ENCODE data around the gene SALL1. TPM values are rescaled to one million over a fixed set of nuclear protein-coding genes. Genes with fewer than 3 reads are reported as not detected.

The SALL1 gene
- total RNA-seq, 1 experiment from 2014 or later = 101 TPM

GRCh38 chr16:51148678-51149228, 2.3 kb downstream of the SALL1 start:
- Histone ChIP-seq H3K23ac (ENCODE audit: insufficient read length, low read depth, low read length) (no peak overlapping the region), H3K56ac (ENCODE audit: insufficient read length, low read depth, low read length) (no peak overlapping the region), H2BK20ac (ENCODE audit: low read depth, low read length, poor library complexity, severe bottlenecking) (no peak overlapping the region), H2AK5ac (ENCODE audit: insufficient read length, low read length) (no peak overlapping the region), H3K9ac (ENCODE audit: extremely low read depth, insufficient read length, low read length) (no peak overlapping the region), H3K79me1 (ENCODE audit: insufficient read depth, low read depth, low read length, poor library complexity, severe bottlenecking) (no peaks in the 10 kb centered on the region), H4K8ac (replicated peaks; ENCODE audit: insufficient read length, low read depth, low read length) (no peak overlapping the region), H4K91ac (ENCODE audit: insufficient read length, low read depth, low read length) (no peak overlapping the region), H2BK15ac (ENCODE audit: low read depth, low read length) (no peak overlapping the region), H3K4me2 (ENCODE audit: insufficient read depth, insufficient read length, low read length) (peak overlapping the region; percentile 93), H3K4me1 (ENCODE audit: insufficient read depth, low read length) (peaks cover 8% of the 10 kb centered on the region), H4K20me1 (ENCODE audit: control insufficient read depth, insufficient read depth, insufficient read length) (no peaks in the 10 kb centered on the region), H2BK120ac (ENCODE audit: low read depth, low read length, poor library complexity, severe bottlenecking) (no peak overlapping the region), H3K27me3 (ENCODE audit: insufficient read depth, low read length) (peaks cover 6% of the 10 kb centered on the region; the same call in 1 of the 2 replicates), H4K5ac (ENCODE audit: insufficient read length, low read depth, low read length) (no peak overlapping the region), H3K14ac (ENCODE audit: insufficient read depth, low read length) (no peak overlapping the region), H3K18ac (ENCODE audit: insufficient read length, low read depth, low read length) (no peak overlapping the region), H2AFZ (ENCODE audit: low read length) (no peak overlapping the region), H3K79me2 (ENCODE audit: insufficient read depth, low read length) (peaks cover 27% of the 10 kb centered on the region; the same call in 1 of the 2 replicates), H2BK5ac (ENCODE audit: insufficient read length, low read length) (no peak overlapping the region), H3K27ac (ENCODE audit: insufficient read length, low read depth, low read length) (no peak overlapping the region), H3K4ac (ENCODE audit: low read depth, low read length) (no peak overlapping the region), H3K9me3 (ENCODE audit: control insufficient read depth, low read depth, low read length) (no peaks in the 10 kb centered on the region), H2BK12ac (ENCODE audit: insufficient read length, low read depth, low read length) (no peak overlapping the region), H3T11ph (ENCODE audit: low read length) (no peak overlapping the region), H3K23me2 (ENCODE audit: insufficient read length, low read depth, low read length, poor library complexity, severe bottlenecking) (peaks cover 29% of the 10 kb centered on the region)
- peak overlapping the region; percentile 91 to 96 for H3K4me3 Mint-ChIP-seq
- H3K9me3 Mint-ChIP-seq = no peaks in the 10 kb centered on the region
- TF ChIP-seq CTCF (conservative IDR thresholded peaks at IDR 0.05) = no peak
- peaks cover 0 to 41% (median 17%) of the 10 kb centered on the region in 3 experiments; a peak in 5 of 7 replicates for H3K36me3 Mint-ChIP-seq (ENCODE audit: insufficient read depth in 1 of 3, low read depth in 3 of 3)
- no peak for DNase-seq
- H3K4me1 Mint-ChIP-seq = peaks cover 58 to 60% of the 10 kb centered on the region in 2 experiments
- peak overlapping the region in 2 of 3 experiments; percentile 62 to 92; a peak in 5 of 7 replicates for H3K27ac Mint-ChIP-seq
- WGBS (ENCODE audit: extremely low coverage, insufficient read length, low lambda C conversion rate) = no CpG with 5 or more reads among the region's 2 CpGs
- H3K27me3 Mint-ChIP-seq (ENCODE audit: low read depth) = peaks cover 12% of the 10 kb centered on the region
